Ascending aorta (tissue), 2 donors: ENCODE data around the gene STRIT1. TPM values are rescaled to one million over a fixed set of nuclear protein-coding genes. Genes with fewer than 3 reads are reported as not detected.
"Not testable (repeated sequence)": the region's sequence is repeated elsewhere in the genome, so short reads cannot be mapped to it uniquely, and the experiment has no call there.

Source experiments
- DNase-seq, 2 donors: peaks; one replicate each; pipeline ENCODE4 v3.0.0-alpha.2; 2019; ENCODE audit warnings: low spot score in 2 of 2
- H3K27ac ChIP-seq, 2 donors: fragments of 200-600 bp; sonication (generic); one replicate each; pipeline ENCODE4 v1.5.1; 2016 to 2017; ENCODE audit warnings: mild to moderate bottlenecking in 1 of 2
- H3K27me3 ChIP-seq: fragments of 200-600 bp; sonication (generic); one replicate; pipeline ENCODE4 v1.5.1; 2017
- H3K36me3 ChIP-seq, 2 donors: fragments of 200-600 bp; sonication (generic); one replicate each; pipeline ENCODE4 v1.5.1; 2016
- H3K4me1 ChIP-seq, 2 donors: fragments of 200-600 bp; sonication (generic); one replicate each; pipeline ENCODE4 v1.5.1; 2016 to 2017; ENCODE audit warnings: mild to moderate bottlenecking in 1 of 2
- H3K4me3 ChIP-seq, 2 donors: fragments of 200-600 bp; sonication (generic); one replicate each; pipeline ENCODE4 v1.5.1; 2016 to 2017; ENCODE audit warnings: mild to moderate bottlenecking in 1 of 2
- H3K9me3 ChIP-seq, 2 donors: fragments of 200-600 bp; sonication (generic); one replicate each; pipeline ENCODE4 v1.5.1; 2016
- CTCF ChIP-seq, 3 experiments: fragments of 200-600 bp in 2 of 3; fragments of 450-650 bp in 1 of 3; sonication (generic) in 2 of 3; IDR thresholded peaks; one replicate each; pipeline ENCODE4 v1.5.1; 2016 to 2019; ENCODE audit warnings: antibody characterized with exemption in 3 of 3, mild to moderate bottlenecking in 1 of 3, moderate library complexity in 1 of 3
- intact Hi-C: fragments of 100-400 bp; cut with DNase I; formaldehyde crosslinking; loops from one replicate; pipeline ENCODE4 v1.15.1; 2023
- total RNA-seq: library from RNA; depleted of rRNA; stranded (reverse); fragments of >200 nt; gene quantifications from one replicate; pipeline ENCODE4 v1.1.0, GENCODE V29; 2016

STRIT1 gene
- total RNA-seq, 1 donor from 2014 or later: not detected

GRCh38 chr3:155283092-155284056, 10.1 kb downstream of the STRIT1 start:
- H3K27ac ChIP-seq: no peak overlapping the region
- H3K36me3 ChIP-seq: no peaks in the 10 kb centered on the region
- no peaks in the 10 kb centered on the region for H3K9me3 ChIP-seq
- intact Hi-C loops: no loop called here
- no peak for DNase-seq
- H3K4me3 ChIP-seq: no peak overlapping the region
- H3K27me3 ChIP-seq: no peaks in the 10 kb centered on the region
- TF ChIP-seq CTCF (IDR thresholded peaks at IDR 0.05): no peak
- no peaks in the 10 kb centered on the region for H3K4me1 ChIP-seq

- Histone ChIP-seq H3K27ac (no peak overlapping the region), H3K4me3 (no peak overlapping the region), H3K27me3 (no peaks in the 10 kb centered on the region), H3K4me1 (no peaks in the 10 kb centered on the region), H3K9me3 (no peaks in the 10 kb centered on the region), H3K36me3 (no peaks in the 10 kb centered on the region)
- DNase-seq: no peak
- intact Hi-C loops: no loop called here
- TF ChIP-seq CTCF (IDR thresholded peaks at IDR 0.05): no peak
These were observed 10.9 kb downstream of the STRIT1 start for GRCh38 chr3:155282385-155283091.

- TF ChIP-seq CTCF (IDR thresholded peaks at IDR 0.05): no peak
- Histone ChIP-seq H3K27me3 (no peaks in the 10 kb centered on the region), H3K4me3 (no peak overlapping the region), H3K27ac (no peak overlapping the region), H3K4me1 (no peaks in the 10 kb centered on the region), H3K9me3 (no peaks in the 10 kb centered on the region), H3K36me3 (no peaks in the 10 kb centered on the region)
- DNase-seq: no peak
- intact Hi-C loops: no loop called here
These were observed 11.6 kb downstream of the STRIT1 start for GRCh38 chr3:155281912-155282311.

- DNase-seq, H3K9me3 ChIP-seq, H3K4me3 ChIP-seq, H3K27me3 ChIP-seq, H3K4me1 ChIP-seq, H3K27ac ChIP-seq, H3K36me3 ChIP-seq, intact Hi-C loops: not testable (repeated sequence)
These were observed 17.4 kb downstream of the STRIT1 start for GRCh38 chr3:155276089-155276488.

DNA sequence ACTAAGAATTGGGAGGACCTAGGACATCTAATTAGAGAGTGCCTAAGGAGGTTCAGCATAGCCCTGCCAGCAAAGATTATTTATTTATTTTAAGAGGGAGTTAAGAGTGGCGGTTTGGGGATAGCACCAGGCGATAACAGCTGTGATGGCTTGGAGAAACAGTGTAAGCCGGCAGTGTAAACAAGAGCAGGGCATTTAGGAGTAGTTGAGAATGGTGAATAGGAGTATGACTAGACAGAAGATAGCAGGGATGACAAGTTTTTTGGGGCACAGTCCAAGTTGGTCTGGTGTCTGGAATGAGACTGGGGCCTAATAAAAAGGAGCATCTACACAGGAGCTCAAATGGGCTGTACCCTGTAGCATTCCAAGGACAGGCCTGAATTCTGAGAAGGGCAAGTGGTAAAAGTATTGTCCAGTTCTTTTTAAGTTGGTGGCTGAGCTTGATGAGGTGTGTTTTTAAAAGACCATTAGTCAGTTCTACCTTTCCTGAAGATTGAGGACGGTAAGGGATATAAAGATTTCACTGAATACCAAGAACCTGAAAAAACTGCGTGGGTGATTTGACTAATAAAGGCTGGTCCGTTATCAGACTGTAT, 18.2 kb downstream of the STRIT1 start:
- H3K9me3 ChIP-seq, H3K4me1 ChIP-seq, H3K27me3 ChIP-seq, intact Hi-C loops, H3K27ac ChIP-seq, H3K36me3 ChIP-seq, H3K4me3 ChIP-seq, DNase-seq: not testable (repeated sequence)

GRCh38 chr3:155274435-155274834, 19.0 kb downstream of the STRIT1 start:
- H3K9me3 ChIP-seq, H3K36me3 ChIP-seq, intact Hi-C loops, H3K27ac ChIP-seq, H3K4me1 ChIP-seq, H3K4me3 ChIP-seq, H3K27me3 ChIP-seq, DNase-seq: not testable (repeated sequence)

- no peak for TF ChIP-seq CTCF (IDR thresholded peaks at IDR 0.05)
- H3K27ac ChIP-seq: no peak overlapping the region
- H3K27me3 ChIP-seq: no peaks in the 10 kb centered on the region
- H3K36me3 ChIP-seq: no peaks in the 10 kb centered on the region
- intact Hi-C loops: no loop called here
- DNase-seq: no peak
- no peaks in the 10 kb centered on the region for H3K9me3 ChIP-seq
- H3K4me1 ChIP-seq: no peaks in the 10 kb centered on the region
- no peak overlapping the region for H3K4me3 ChIP-seq
These were observed 22.2 kb downstream of the STRIT1 start for GRCh38 chr3:155271343-155271613.
